Aorta (tissue), 4 donors: ENCODE data around the gene EFHB. TPM values are rescaled to one million over a fixed set of nuclear protein-coding genes. Genes with fewer than 3 reads are reported as not detected.

Experiments
- polyA plus RNA-seq, 2 donors: library from polyadenylated mRNA; stranded (reverse); fragments of 200-250 nt; gene quantifications; one replicate each; pipeline ENCODE4 v1.2.3, GENCODE V29; 2013
- total RNA-seq, 2 donors: library from RNA; stranded (reverse); fragmentation: NEBNext Ultra II Directional; extraction: Animal tissue kit (Norgen Biotek cat#: 25700); gene quantifications; one replicate each; pipeline ENCODE4 v1.2.1, GENCODE V29; 2021
- donor health status: healthy with polysubstance abuse.
- donor health status: Bipolar disorder and iron deficiency.
- donor health status: DM: no; HTN: no; CAD: no.
- donor health status: DM: yes; HTN: yes; CAD: no.

EFHB gene
- total and polyA plus RNA-seq, 4 donors = 0.81 to 3.0 (median 1.1) TPM; not detected in 1

Other genes with a start within 250 kb of the EFHB start
- 10 to 100 TPM; 75.9 to 80.3 TPM for gene RAB5A, start 12.9 kb upstream of the EFHB start, total RNA-seq
- 10 to 100 TPM; 43.8 to 49.2 TPM for gene RAB5A, start 12.9 kb upstream of the EFHB start, polyA plus RNA-seq
- not detected for gene PP2D1, start 78.0 kb upstream of the EFHB start, total RNA-seq
- gene PP2D1, start 78.0 kb upstream of the EFHB start, polyA plus RNA-seq = not detected
- 10 to 100 TPM; 44.1 to 54.2 TPM for gene KAT2B, start 106.2 kb upstream of the EFHB start, total RNA-seq
- gene KAT2B, start 106.2 kb upstream of the EFHB start, polyA plus RNA-seq = 10 to 100 TPM; 20.6 to 27.4 TPM